ENCODE measurements around the gene CRYL1.

DNA sequence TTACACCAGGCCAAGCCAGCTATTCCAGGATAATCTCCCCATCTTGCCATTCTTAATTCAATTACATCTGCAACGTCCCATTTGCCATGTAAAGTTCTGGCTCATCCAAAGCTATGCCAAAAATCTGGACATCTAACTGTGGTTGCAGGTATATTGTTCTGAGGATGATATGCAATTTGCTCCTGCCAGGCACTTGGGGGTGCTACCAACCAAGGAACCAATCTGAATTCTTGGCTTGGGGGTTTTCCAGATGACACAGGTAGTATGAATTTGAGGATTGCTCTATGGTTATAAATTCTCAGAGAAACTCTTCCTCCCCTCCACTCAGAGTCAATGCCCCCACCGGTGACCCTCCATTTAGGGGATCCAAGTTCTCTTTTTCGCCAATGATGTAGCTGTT lies 33.0 kb downstream of the CRYL1 start:
- peak; percentile 89 for TF ChIP-seq CTCF (conservative IDR thresholded peaks at IDR 0.05)
- TF ChIP-seq ZFX (IDR thresholded peaks at IDR 0.05), result no peak

Data from C4-2B (cell line).